KOPT-K1 (cell line): Measurements from ENCODE around the gene AUP1.
"Not testable (repeated sequence)": the region's sequence is repeated elsewhere in the genome, so short reads cannot be mapped to it uniquely, and the experiment has no call there.

ENCODE experiments used
- H3K27ac ChIP-seq: fragments of 200-600 bp; sonication (generic); 2 replicates; pipeline ENCODE4 v1.5.1; 2016; ENCODE audit warnings: antibody characterized with exemption, mild to moderate bottlenecking, low read depth, low read length; ENCODE audit not compliant: poor library complexity, severe bottlenecking
- H3K36me3 ChIP-seq: fragments of 200-600 bp; sonication (generic); 2 replicates; pipeline ENCODE4 v1.5.1; 2017; ENCODE audit warnings: antibody characterized with exemption, mild to moderate bottlenecking, low read length, moderate library complexity; ENCODE audit not compliant: insufficient read depth
- H3K9me3 ChIP-seq: fragments of 200-600 bp; sonication (generic); 2 replicates; pipeline ENCODE4 v1.5.1; 2017; ENCODE audit warnings: antibody characterized with exemption, low read length, mild to moderate bottlenecking; ENCODE audit not compliant: insufficient read depth, poor library complexity, severe bottlenecking

Gene AUP1

GRCh38 chr2:74562126-74562775 is 32.7 kb upstream of the AUP1 start:
- Histone ChIP-seq H3K27ac (no peak overlapping the region), H3K9me3 (no peaks in the 10 kb centered on the region), H3K36me3 (no peaks in the 10 kb centered on the region)

- H3K36me3 ChIP-seq, H3K9me3 ChIP-seq, H3K27ac ChIP-seq: not testable (repeated sequence)
Observed at GRCh38 chr2:74561022-74561421, 31.5 kb upstream of the AUP1 start.

DNA sequence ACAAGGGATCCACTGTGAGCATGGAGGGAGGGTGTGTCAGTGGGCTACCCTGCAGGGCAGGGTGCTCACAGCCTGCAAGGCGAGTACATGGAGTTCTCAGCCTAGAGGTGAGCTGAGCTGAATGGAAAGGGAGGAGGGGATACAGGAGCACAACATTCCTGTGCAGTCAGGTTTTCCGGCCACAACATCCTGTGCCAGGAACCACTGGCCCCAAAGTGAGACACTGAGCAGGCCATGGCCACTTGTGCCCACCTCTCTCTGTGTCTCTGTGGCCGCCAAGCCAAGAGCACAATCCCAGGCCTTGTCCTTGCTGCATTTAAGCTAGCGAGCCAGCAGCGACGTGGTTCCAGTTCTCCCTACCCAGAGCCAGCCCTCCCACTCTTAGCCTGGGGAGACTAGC is 31.1 kb upstream of the AUP1 start:
- no peaks in the 10 kb centered on the region for H3K9me3 ChIP-seq
- H3K36me3 ChIP-seq, result no peaks in the 10 kb centered on the region
- no peak overlapping the region for H3K27ac ChIP-seq

GRCh38 chr2:74559912-74560311 is 30.4 kb upstream of the AUP1 start:
- Histone ChIP-seq H3K27ac (no peak overlapping the region), H3K9me3 (no peaks in the 10 kb centered on the region), H3K36me3 (no peaks in the 10 kb centered on the region)

DNA sequence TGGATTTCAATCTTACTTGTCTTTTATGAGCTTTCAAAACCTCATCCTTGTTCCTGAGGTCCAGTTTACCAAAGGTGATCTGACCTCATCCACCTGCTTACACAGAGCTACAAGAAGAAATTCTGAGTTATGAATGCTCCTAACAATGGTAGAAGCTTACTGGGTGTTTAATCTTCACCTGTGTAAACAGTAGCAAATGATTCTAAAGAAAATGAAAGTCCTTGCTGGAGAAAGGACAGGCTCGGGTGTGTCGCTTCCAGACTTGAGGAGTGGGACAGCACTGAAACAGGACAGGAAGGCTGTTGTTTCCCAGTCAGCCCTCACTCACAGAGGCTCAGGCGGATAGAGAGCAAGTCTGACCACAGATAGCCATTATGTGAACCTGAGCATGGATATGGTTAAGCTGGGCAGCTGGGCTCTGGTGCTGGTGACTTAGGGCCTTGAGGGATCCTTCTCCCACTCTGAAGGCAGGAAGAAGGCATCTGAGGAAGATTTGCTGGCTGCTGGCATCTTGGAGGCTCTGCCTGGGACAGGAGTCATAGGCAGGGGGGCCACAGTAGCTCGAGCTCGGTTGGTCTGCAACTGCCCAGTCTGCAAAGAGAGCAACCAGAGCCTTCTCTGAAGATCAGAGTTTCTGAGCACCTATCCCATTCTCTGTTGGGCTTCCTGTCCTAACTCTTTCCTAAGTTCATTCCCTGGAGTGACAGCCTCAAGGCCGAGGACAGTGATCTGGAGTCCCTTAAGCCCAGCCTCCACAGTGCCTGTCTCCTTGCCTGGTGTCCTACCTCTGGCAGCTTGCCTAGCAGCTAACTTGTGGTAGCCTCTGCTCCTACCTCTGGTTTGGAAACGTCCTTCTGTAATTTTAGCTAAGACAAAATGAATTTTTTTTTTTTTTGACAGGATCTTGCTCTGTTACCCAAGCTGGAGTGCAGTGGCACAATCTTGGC is 29.1 kb upstream of the AUP1 start:
- H3K36me3 ChIP-seq, result no peaks in the 10 kb centered on the region
- no peaks in the 10 kb centered on the region for H3K9me3 ChIP-seq
- no peak overlapping the region for H3K27ac ChIP-seq

- no peaks in the 10 kb centered on the region for H3K9me3 ChIP-seq
Observed at GRCh38 chr2:74556831-74557370, 27.4 kb upstream of the AUP1 start.

GRCh38 chr2:74556159-74556558 is 26.7 kb upstream of the AUP1 start:
- H3K36me3 ChIP-seq, result no peaks in the 10 kb centered on the region
- H3K27ac ChIP-seq, result no peak overlapping the region
- no peaks in the 10 kb centered on the region for H3K9me3 ChIP-seq

More at GRCh38 chr2:74556831-74557370, 27.4 kb upstream of the AUP1 start:
- Histone ChIP-seq H3K27ac (no peak overlapping the region), H3K36me3 (no peaks in the 10 kb centered on the region)

DNA sequence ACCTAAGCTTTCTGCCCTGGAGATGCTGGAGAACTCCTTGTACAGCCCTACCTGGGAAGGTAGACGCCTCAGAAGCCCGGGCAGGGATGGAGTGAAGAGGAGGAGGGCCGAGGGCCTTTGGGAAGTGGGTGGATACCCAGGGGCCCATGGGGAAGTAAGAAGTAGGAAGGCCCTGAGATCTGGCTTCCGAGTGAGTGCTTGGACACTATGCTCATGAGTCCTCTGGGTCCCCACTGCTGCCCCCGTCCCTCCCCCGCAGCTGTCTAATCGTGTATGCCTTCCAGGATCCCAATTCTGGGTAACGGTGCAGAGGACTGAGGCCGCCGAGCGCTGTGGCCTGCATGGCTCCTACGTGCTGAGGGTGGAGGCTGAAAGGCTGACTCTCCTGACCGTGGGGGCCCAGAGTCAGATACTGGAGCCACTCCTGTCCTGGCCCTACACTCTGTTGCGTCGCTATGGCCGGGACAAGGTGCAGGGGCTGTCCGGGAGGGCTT is 26.2 kb upstream of the AUP1 start:
- Histone ChIP-seq H3K9me3 (no peaks in the 10 kb centered on the region), H3K27ac (no peak overlapping the region), H3K36me3 (no peaks in the 10 kb centered on the region)

DNA sequence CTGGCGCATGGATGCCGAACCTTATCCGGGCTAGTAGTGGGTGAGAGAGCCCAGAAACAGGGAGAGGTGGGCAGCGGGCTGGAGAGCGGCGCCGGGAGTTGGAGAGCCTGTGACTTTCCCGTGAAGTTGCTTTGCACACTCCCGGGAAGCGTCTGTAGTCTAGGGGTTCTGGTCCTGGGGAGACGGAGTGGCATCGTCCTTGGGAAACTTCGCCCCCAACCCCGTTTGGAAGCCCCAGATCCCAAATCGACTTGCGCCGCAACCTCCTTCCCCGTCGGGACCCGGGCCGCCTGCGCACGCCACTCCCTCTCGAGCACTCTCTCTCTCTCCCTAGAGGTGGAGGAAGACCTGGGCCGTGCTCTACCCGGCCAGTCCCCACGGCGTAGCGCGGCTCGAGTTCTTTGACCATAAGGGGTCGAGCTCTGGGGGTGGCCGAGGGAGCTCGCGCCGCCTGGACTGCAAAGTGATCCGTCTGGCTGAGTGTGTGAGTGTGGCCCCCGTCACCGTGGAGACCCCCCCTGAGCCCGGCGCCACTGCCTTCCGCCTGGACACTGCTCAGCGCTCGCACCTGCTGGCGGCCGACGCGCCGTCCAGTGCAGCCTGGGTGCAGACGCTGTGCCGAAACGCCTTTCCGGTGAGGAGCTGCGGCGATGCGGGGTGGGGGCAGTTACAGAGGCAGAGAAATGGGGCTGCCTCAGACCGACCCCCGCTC is 25.5 kb upstream of the AUP1 start:
- Histone ChIP-seq H3K9me3 (no peaks in the 10 kb centered on the region), H3K36me3 (no peaks in the 10 kb centered on the region), H3K27ac (peak overlapping the region; percentile 54)

DNA sequence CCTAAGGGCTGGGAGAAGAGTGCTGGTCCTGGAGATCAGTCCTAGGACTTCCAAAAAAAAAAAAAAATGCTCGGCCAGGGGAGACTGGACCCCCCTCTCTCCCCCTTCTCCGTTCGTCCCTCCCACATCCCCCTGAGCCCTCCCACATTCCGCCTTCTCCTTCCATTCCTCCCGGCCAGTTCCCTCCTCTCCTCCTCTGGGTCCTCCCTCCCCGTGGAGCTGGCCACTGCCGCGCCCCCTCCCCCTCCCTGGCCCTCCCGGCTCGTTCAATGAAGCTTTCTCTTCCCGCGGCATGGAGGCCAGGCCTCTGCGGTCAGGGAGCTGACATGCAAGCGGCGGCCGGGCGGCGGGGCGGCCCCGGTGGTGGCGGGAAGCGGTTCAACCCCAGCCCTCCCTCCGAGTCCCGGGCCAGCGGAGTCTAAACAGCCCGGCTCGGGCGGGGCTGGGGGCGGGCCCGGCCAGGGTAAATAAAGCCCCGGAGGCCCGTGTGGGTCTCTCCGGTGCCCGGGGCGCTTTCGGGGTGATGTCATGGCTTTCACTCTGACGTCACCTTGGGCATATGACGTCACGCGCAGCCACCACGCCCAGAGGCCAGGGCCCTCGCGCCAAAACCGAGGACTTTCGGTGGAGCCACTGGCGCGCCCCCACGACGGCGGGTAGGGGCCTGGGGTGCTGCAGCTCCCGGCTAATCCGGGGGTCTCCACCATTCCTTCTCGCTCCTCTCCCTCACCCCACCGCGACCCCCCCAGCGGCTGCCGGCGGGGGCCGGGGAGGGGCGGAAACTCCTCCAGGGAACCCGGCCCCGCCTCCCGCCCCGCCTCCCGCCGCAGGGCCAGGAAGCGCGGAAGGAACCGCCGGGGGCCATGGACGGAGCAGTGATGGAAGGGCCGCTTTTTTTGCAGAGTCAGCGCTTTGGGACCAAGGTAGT is 24.6 kb upstream of the AUP1 start, which contains the start of the genes DOK1 and LOXL3:
Gene DOK1, plus strand, starts transcription at position 829 of the 928 bp plus-strand sequence. Its CDS starts 35 bp downstream, at position 864.
Gene LOXL3, minus strand, starts transcription at position 51 of the 928 bp plus-strand sequence. CDS start 1,308 bp downstream, outside the sequence.
- Histone ChIP-seq H3K36me3 (no peaks in the 10 kb centered on the region), H3K9me3 (no peaks in the 10 kb centered on the region), H3K27ac (peak within 1 kb of the TSS; percentile 54)

- H3K36me3 ChIP-seq, result no peaks in the 10 kb centered on the region
- H3K9me3 ChIP-seq, result no peaks in the 10 kb centered on the region
- H3K27ac ChIP-seq, result no peak overlapping the region
Observed at GRCh38 chr2:74552914-74553811, 23.7 kb upstream of the AUP1 start.

GRCh38 chr2:74551942-74552913 is 22.7 kb upstream of the AUP1 start:
- Histone ChIP-seq H3K27ac (no peak overlapping the region), H3K9me3 (no peaks in the 10 kb centered on the region)

More at GRCh38 chr2:74551942-74552913, 22.7 kb upstream of the AUP1 start:
- no peaks in the 10 kb centered on the region for H3K36me3 ChIP-seq
